Neural crest cell (in vitro differentiated cells): ENCODE measurements around the gene DLG5. TPM values are rescaled to one million over a fixed set of nuclear protein-coding genes. Genes with fewer than 3 reads are reported as not detected.

Experiments used
- DNase-seq: peaks from one replicate; pipeline ENCODE4 v3.0.0; 2021; ENCODE audit warnings: low read depth, mixed read lengths, low spot score
- H3K27ac Mint-ChIP-seq: one replicate; pipeline ENCODE4 v1.8.0; 2021; ENCODE audit warnings: mild to moderate bottlenecking, mixed read lengths; ENCODE audit not compliant: unreplicated experiment
- H3K27me3 Mint-ChIP-seq: 2 replicates; pipeline ENCODE4 v1.8.0; 2021; ENCODE audit warnings: low read depth, mild to moderate bottlenecking, mixed read lengths
- H3K36me3 Mint-ChIP-seq: 2 replicates; pipeline ENCODE4 v1.8.0; 2021; ENCODE audit warnings: low read depth, mild to moderate bottlenecking, mixed read lengths
- H3K4me1 Mint-ChIP-seq: 2 replicates; pipeline ENCODE4 v1.8.0; 2021; ENCODE audit warnings: mixed read lengths
- H3K4me3 Mint-ChIP-seq: one replicate; pipeline ENCODE4 v1.8.0; 2021; ENCODE audit warnings: mild to moderate bottlenecking, mixed read lengths
- H3K9me3 Mint-ChIP-seq: 2 replicates; pipeline ENCODE4 v1.8.0; 2021; ENCODE audit warnings: mixed read lengths
- total RNA-seq: library from RNA; stranded (reverse); gene quantifications from 2 replicates; pipeline ENCODE4 v1.2.1, GENCODE V29; 2021
- TF ChIP-seq, protein P1 (sequence below): fragments of 200-600 bp; sonication (generic); conservative IDR thresholded peaks from 2 replicates; pipeline ENCODE4 v1.5.0; 2021; ENCODE audit warnings: antibody characterized with exemption, mild to moderate bottlenecking

DLG5 gene
- total RNA-seq, 1 donor from 2014 or later: 87.3 TPM

DNA sequence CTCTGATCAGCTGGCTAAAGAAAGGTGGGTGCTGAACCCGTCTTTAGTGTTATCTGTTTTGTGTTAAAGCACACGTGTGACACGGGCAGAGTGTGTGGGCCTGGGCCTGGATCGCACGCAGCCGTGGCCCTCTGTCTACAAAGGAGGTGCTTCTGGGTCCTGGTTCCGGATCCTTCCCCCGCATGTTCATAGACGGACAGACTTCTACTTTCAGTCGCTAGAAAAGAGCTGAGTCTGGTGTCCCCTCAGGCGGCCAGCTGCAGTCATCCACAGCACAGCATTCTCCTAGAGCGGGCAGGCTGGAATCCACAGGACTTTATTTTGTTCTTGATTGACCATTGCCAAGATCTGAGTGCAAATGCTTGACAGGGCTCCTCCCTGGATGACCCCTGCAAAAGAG is 134.4 kb downstream of the DLG5 start:
- Mint-ChIP-seq H3K9me3 (no peaks in the 10 kb centered on the region), H3K4me1 (no peaks in the 10 kb centered on the region), H3K4me3 (no peak overlapping the region), H3K27ac (no peak overlapping the region), H3K36me3 (peaks cover 16% of the 10 kb centered on the region), H3K27me3 (no peaks in the 10 kb centered on the region)
- no peak for DNase-seq
- TF ChIP-seq, protein P1, sequence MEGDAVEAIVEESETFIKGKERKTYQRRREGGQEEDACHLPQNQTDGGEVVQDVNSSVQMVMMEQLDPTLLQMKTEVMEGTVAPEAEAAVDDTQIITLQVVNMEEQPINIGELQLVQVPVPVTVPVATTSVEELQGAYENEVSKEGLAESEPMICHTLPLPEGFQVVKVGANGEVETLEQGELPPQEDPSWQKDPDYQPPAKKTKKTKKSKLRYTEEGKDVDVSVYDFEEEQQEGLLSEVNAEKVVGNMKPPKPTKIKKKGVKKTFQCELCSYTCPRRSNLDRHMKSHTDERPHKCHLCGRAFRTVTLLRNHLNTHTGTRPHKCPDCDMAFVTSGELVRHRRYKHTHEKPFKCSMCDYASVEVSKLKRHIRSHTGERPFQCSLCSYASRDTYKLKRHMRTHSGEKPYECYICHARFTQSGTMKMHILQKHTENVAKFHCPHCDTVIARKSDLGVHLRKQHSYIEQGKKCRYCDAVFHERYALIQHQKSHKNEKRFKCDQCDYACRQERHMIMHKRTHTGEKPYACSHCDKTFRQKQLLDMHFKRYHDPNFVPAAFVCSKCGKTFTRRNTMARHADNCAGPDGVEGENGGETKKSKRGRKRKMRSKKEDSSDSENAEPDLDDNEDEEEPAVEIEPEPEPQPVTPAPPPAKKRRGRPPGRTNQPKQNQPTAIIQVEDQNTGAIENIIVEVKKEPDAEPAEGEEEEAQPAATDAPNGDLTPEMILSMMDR: no peak

DNA sequence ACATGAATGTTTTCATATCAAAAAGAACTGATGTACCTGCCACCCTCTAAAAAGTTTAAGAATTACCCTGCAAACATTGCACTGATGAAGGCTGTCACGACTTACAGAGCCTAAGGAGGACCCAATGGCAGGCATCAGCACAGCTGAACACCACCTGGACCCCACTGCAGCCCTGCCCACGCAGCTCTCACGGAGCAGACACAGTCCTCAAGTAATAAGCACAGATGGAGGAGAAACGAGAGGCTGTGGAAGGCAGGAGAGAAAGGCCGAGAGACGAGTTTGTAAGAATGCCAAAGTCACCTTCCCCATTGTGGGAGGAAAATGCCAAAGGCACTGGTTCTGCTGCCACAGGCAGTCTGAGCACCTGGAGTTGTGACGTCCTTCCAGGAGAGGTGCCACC is 135.0 kb downstream of the DLG5 start:
- Mint-ChIP-seq H3K4me3 (no peak overlapping the region), H3K27me3 (no peaks in the 10 kb centered on the region), H3K9me3 (no peaks in the 10 kb centered on the region), H3K27ac (no peak overlapping the region), H3K36me3 (peaks cover 17% of the 10 kb centered on the region), H3K4me1 (no peaks in the 10 kb centered on the region)
- TF ChIP-seq, protein P1: no peak
- DNase-seq: no peak

DNA sequence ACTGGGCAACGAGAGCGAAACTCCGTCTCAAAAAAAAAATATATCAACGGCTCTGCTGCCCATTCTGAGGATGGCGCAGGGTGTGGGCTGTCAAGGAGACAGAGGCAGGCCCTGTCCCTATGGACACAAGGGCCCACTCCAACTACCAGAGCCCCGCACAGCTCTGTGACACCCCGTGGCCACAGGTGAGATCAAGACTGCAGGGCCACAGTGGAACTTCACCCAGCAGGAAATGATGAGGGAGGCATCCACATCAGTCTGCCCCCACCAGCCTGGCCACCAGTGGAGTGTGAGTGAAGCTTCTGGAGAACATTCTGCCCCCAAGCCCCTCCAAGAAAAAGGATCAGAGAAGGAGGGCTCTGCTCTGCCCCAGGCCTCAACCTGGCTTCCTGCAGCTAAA is 136.7 kb downstream of the DLG5 start:
- no peaks in the 10 kb centered on the region for H3K9me3 Mint-ChIP-seq

DNA sequence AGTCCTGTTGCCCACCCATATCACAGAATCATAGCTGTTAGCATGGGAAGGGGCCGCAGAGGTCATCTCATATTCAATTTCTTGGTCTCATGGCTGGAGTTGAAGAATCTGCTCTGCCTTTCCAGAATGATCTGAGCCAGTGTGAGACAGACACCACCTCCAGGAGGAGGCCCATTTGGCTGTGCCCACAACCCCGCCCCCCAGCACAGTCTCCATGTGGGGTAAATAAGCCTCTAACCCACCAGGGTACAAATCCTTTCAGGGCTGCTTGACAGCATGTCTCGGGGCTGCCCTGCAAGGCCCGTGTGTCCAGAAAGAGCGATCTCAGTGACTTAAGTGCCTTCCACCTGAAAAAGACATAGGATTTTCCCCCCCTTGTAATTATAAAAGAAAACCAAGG is 137.5 kb downstream of the DLG5 start:
- Mint-ChIP-seq H3K27me3 (no peaks in the 10 kb centered on the region), H3K4me3 (no peak overlapping the region), H3K4me1 (no peaks in the 10 kb centered on the region), H3K36me3 (peaks cover 25% of the 10 kb centered on the region), H3K9me3 (no peaks in the 10 kb centered on the region), H3K27ac (no peak overlapping the region)
- no peak for DNase-seq
- TF ChIP-seq, protein P1: no peak

More for the DNA sequence above, 136.7 kb downstream of the DLG5 start:
- Mint-ChIP-seq H3K27ac (no peak overlapping the region), H3K4me1 (no peaks in the 10 kb centered on the region), H3K36me3 (peaks cover 23% of the 10 kb centered on the region), H3K27me3 (no peaks in the 10 kb centered on the region), H3K4me3 (no peak overlapping the region)
- no peak for DNase-seq
- TF ChIP-seq, protein P1: no peak

DNA sequence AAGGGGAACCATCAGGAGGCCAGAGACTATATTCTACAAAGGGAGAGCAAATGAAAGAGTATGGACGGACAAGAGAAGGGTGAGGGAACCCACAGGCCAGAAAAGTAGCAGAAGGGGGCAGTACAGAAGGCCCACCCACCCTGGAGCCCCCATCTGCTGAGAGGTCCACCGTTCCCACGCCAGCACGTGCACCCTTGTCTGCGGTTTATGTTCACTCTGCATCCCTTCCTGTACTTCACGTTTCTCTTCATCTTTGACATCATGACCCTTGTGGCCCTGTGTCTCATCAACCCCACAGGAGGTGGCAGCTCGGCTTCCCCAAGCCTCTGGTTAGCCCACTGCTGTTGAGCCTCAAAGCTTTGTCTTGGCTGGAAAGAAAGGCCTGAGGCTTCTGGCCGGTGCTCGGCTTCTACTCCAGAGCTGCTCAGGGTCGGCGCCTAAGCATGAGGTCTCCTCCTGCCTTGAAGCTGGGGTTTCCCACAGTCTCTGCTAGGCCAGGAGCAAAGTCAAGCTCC is 138.0 kb downstream of the DLG5 start:
- TF ChIP-seq, protein P1: no peak

More for the DNA sequence above, 138.0 kb downstream of the DLG5 start:
- Mint-ChIP-seq H3K4me1 (no peaks in the 10 kb centered on the region), H3K36me3 (peaks cover 28% of the 10 kb centered on the region), H3K27ac (peak overlapping the region; percentile 83), H3K4me3 (no peak overlapping the region), H3K9me3 (no peaks in the 10 kb centered on the region), H3K27me3 (no peaks in the 10 kb centered on the region)
- no peak for DNase-seq
